HG02759 (cell line): ENCODE measurements around the gene CNPY3.

Experiments
- ATAC-seq: cut with Tn5 transposase; IDR thresholded peaks from one replicate; pipeline ENCODE4 v1.9.1; 2021; ENCODE audit warnings: mild to moderate bottlenecking, moderate library complexity; ENCODE audit not compliant: unreplicated experiment

Gene CNPY3

GRCh38 chr6:42958125-42958524, 28.8 kb downstream of the CNPY3 start:
- ATAC-seq = no peak

DNA sequence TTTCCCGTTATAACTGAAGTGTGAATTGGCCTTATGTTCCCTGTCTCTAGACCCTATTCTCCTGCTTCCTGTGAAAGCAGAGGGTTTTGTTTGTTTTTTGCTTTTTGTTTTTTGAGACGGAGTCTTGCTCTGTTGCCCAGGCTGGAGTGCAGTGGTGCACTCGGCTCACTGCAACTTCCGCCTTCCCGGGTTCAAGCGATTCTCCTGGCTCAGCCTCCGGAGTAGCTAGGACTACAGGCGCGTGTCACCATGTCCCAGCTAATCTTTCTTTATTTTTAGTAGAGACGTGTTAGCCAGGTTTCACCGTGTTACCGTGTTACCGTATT, 30.6 kb downstream of the CNPY3 start:
- ATAC-seq = no peak

DNA sequence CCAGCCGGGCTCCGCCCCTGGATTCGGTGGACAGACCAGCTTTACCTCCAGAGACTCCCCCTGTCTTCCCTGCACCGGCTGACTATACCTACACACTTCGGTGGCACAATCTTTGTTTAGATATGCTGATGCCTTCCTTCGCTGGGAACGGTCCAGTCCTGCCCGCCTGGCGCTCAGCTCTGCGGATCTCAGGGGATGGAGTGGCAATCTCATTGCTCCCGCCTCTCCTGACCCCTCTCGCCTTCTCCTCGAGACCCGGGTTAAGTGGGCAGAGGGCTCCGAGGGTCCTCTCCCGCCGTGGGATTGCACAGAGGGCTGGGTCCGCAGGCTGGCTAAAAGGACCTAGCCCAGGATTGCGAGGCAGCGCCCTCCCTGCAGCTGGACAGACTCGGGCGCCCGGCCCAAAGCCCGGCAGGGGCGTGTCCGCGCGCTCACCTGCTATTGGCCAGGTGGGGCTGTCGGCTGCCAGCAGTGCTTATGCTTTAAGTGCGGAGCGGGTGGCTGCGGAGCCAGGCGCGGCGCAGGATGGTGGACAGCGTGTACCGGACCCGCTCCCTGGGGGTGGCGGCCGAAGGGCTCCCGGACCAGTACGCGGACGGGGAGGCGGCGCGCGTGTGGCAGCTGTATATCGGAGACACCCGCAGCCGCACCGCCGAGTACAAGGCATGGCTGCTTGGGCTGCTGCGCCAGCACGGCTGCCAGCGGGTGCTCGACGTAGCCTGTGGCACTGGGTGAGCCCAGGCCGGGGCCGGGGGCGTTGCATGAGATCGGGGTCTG, 31.2 kb downstream of the CNPY3 start, which contains the start of gene GNMT:
Gene GNMT (plus strand): TSS at position 512 of the 777 bp plus-strand sequence. CDS start 14 bp downstream, at position 526.
- ATAC-seq = no peak

GRCh38 chr6:42961020-42961470, 31.8 kb downstream of the CNPY3 start:
- ATAC-seq = no peak

GRCh38 chr6:42962096-42962495, 32.8 kb downstream of the CNPY3 start:
- ATAC-seq = no peak

DNA sequence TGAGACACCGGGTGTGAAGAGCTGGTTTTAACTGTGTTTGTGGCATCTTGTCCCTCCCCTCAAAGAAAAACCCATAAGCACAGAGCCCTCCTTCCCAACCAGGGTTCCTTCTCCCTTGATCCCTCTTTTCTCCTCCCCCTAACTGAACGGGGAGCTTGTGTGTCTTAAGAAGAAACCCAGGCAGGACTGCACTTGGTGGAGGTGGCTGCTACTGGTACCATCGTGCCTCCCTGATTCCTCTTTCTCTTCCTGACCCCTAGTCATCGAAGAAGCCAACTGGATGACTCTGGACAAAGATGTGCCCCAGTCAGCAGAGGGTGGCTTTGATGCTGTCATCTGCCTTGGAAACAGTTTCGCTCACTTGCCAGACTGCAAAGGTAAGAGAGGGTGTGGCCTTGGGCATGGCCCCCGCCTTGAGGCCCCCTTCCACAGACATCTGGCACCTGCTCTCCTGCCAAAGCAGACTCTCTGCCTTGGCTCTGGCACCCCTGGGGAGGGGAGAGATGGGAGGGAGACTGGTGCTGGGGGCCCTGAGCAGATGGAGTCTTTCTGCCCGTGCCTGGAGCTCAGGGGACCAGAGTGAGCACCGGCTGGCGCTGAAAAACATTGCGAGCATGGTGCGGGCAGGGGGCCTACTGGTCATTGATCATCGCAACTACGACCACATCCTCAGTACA, 33.4 kb downstream of the CNPY3 start:
- ATAC-seq = no peak

DNA sequence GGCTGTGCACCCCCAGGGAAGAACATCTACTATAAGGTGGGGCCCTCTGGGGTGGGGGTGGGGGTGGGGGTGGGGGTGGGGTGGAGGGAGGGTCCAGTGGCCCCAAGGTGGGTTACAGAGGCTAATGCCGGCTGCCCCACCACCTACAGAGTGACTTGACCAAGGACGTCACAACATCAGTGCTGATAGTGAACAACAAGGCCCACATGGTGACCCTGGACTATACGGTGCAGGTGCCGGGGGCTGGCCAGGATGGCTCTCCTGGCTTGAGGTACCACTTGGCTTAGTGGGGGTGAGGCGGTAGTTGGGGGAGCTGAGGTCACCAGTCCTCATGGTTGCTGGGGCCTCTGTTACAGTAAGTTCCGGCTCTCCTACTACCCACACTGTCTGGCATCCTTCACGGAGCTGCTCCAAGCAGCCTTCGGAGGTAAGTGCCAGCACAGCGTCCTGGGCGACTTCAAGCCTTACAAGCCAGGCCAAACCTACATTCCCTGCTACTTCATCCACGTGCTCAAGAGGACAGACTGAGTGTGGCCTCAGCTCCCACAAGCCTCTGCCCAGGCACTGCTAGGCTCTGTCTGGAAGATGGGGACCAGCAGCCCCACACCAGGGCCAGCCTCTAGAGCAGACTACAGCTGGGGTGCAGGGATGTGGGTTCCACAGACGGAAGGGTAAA, 34.0 kb downstream of the CNPY3 start:
- ATAC-seq = no peak

GRCh38 chr6:42963855-42964605, 34.8 kb downstream of the CNPY3 start:
- ATAC-seq = no peak

- no peak for ATAC-seq
Measured at GRCh38 chr6:42966571-42966970, 37.3 kb downstream of the CNPY3 start.

GRCh38 chr6:42967228-42967627, 37.9 kb downstream of the CNPY3 start:
- no peak for ATAC-seq

DNA sequence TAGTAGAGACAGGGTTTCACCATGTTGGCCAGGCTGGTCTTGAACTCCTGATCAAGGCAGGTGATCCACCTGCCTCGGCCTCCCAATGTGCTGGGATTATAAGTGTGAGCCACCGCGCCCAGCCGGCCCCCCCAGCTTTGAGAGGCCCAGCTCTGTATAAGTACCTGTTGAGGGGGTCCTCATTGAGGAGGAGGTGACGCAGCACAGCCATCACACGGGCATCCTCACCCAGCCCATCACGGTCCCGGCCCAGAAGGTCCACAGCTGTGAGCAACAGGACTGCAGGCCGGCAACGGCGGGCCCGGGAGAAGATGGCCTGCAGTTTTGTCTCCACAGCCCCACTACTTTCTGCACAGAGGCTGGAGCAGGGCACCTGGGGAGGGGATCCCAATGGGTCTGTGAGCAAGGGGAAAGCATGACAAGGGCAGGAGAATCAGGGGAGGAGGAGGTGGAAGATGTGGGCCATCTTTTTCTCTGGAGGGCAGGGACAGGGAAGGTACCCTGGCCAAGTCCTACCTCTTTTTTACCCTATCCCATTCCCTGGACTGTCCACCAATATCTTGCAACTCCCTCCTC, 38.9 kb downstream of the CNPY3 start:
- ATAC-seq = no peak

GRCh38 chr6:42968783-42969182, 39.5 kb downstream of the CNPY3 start:
- no peak for ATAC-seq

GRCh38 chr6:42969431-42969830, 40.2 kb downstream of the CNPY3 start:
- ATAC-seq = no peak

DNA sequence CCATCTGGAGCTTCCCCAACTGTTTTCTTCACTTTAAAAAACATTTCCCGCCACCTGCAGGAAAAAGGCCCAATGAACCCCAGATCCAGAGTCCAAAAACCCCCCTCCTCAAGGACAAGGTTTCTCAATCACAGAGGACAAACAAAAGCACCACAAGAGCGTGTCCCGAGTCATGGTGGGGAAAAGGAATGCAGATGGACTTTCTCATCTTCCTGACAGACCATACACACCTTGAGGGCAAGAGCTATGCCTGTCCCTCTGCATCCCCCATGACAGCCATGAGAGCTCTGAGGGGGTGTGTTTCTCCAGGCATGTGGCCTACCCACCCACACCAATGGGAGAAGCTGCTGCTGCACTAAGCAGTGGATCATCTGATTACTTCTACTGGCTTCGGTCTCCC, 40.7 kb downstream of the CNPY3 start:
- no peak for ATAC-seq

- ATAC-seq = no peak
Measured at GRCh38 chr6:42970871-42971612, 41.8 kb downstream of the CNPY3 start.

GRCh38 chr6:42971746-42972327, 42.6 kb downstream of the CNPY3 start:
- no peak for ATAC-seq

- no peak for ATAC-seq
Measured at GRCh38 chr6:42973926-42974325, 44.6 kb downstream of the CNPY3 start.

GRCh38 chr6:42974919-42975505, 45.7 kb downstream of the CNPY3 start:
- no peak for ATAC-seq

DNA sequence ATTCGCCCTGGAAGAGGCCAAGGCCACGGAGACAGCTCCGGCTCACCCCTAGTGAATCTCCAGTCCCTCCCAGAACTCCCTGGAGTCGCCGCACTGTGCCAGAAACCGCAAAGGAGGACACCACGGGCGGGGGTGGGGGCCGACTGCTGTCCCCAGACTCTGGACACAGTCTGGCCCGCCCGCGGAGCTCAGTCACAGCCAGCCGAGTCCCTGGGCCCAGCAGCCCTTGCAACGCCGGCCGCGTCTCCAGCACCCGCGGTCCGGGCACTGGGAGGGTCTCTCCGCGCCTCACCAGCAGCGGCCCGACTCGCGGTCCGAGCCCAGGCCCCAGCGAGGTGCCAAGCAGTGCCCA, 49.2 kb downstream of the CNPY3 start:
- ATAC-seq = no peak
